Kidney epithelial cell (primary cell): Measurements from ENCODE around the gene LIPE. TPM values are rescaled to one million over a fixed set of nuclear protein-coding genes. Genes with fewer than 3 reads are reported as not detected.

Source experiments
- DNase-seq: peaks from one replicate; pipeline ENCODE4 v3.0.0-alpha.2; 2010; ENCODE audit warnings: low read depth
- H3K27me3 ChIP-seq: 2 replicates; pipeline ENCODE4 v1.6.0; 2011; ENCODE audit warnings: low read length; ENCODE audit not compliant: control insufficient read depth, insufficient read depth
- H3K36me3 ChIP-seq: 2 replicates; pipeline ENCODE4 v1.5.1; 2011; ENCODE audit warnings: low read length; ENCODE audit not compliant: control insufficient read depth, insufficient read depth
- H3K4me3 ChIP-seq: 2 replicates; pipeline ENCODE4 v1.5.1; 2011; ENCODE audit warnings: low read depth, mild to moderate bottlenecking, control low read depth, low read length
- total RNA-seq: library from RNA; depleted of rRNA; stranded (reverse); fragments of >200 nt; gene quantifications from 2 replicates; pipeline ENCODE4 v1.2.3, GENCODE V29; 2015
- TF ChIP-seq, protein P1 (sequence below): IDR thresholded peaks from 2 replicates; pipeline ENCODE4 v1.5.1; 2011; ENCODE audit warnings: mild to moderate bottlenecking, moderate library complexity, low read length, control low read depth, inconsistent platforms; ENCODE audit not compliant: insufficient read depth, poor library complexity, severe bottlenecking

The LIPE gene
- total RNA-seq, 1 donor from 2014 or later = 3.7 TPM

DNA sequence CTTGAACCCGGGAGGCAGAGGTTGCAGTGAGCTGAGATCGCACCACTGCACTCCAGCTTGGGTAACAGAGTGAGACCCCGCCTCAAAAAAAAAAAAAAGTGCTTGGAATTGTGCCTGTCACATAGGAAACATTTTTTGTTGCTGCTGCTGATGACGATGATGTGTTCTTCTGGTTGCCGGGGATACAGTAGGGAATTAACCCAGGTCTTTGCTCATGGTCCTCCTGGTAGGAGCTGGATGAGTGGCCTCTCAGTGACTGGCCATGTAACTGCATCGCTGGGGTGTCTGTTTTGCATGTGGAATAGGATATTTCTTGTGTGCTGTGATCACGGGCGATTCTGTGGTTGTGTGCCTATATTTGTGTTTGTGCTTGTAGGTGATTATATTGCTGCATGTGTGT is 32.4 kb downstream of the LIPE start:
- no peak overlapping the region for H3K4me3 ChIP-seq
- no peaks in the 10 kb centered on the region for H3K36me3 ChIP-seq
- TF ChIP-seq, protein P1, sequence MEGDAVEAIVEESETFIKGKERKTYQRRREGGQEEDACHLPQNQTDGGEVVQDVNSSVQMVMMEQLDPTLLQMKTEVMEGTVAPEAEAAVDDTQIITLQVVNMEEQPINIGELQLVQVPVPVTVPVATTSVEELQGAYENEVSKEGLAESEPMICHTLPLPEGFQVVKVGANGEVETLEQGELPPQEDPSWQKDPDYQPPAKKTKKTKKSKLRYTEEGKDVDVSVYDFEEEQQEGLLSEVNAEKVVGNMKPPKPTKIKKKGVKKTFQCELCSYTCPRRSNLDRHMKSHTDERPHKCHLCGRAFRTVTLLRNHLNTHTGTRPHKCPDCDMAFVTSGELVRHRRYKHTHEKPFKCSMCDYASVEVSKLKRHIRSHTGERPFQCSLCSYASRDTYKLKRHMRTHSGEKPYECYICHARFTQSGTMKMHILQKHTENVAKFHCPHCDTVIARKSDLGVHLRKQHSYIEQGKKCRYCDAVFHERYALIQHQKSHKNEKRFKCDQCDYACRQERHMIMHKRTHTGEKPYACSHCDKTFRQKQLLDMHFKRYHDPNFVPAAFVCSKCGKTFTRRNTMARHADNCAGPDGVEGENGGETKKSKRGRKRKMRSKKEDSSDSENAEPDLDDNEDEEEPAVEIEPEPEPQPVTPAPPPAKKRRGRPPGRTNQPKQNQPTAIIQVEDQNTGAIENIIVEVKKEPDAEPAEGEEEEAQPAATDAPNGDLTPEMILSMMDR = no peak
- DNase-seq = no peak
- H3K27me3 ChIP-seq = peaks cover 20% of the 10 kb centered on the region

DNA sequence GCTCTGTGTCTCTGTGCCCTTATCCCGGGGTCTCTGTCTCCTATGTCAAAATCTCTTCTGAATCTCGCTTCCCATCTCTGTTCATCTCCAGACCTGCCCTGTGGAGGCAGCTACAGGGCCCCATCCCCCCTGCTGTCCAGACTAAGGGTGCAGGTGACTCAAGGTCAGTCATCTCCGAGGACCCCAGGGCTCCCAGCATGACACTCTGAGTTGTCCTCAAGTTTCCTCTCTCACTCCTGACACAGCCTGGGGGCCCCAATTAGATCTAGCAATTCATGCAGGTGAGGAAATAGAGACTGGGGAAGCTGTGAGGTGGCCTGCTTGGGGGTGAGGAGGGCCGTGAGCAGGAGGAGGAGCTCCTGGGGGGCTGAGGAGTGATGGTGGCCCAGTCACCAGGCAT is 35.0 kb downstream of the LIPE start:
- Histone ChIP-seq H3K27me3 (peaks cover 25% of the 10 kb centered on the region), H3K36me3 (no peaks in the 10 kb centered on the region), H3K4me3 (no peak overlapping the region)
- DNase-seq = no peak
- TF ChIP-seq, protein P1 = no peak

DNA sequence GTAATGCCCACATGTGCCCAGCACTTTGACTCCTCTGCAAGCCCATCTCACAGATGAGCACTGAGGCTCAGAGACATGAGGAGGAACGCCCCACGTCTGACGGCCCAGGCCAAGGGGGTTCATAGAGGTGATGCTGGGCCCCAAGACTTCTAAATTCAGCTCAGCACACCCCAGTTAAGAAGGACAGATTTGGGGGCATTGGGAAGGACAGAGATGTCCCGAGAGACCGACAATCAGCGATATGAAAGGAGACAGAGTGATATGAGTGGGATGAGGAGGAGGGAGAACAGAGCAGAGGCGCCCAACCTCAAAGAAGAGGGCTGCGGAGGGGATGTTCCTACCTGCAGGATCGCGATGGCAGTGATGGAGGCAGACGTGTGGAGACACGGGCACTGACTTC is 37.3 kb downstream of the LIPE start, which contains the start of gene CNFN:
Gene CNFN, minus strand, starts transcription at position 399 of the 400 bp plus-strand sequence. CDS start 1,260 bp downstream, outside the sequence.
- TF ChIP-seq, protein P1 = no peak
- peaks cover 25% of the 10 kb centered on the region for H3K27me3 ChIP-seq
- no peak for DNase-seq
- H3K36me3 ChIP-seq = no peaks in the 10 kb centered on the region
- no peak within 1 kb of the TSS for H3K4me3 ChIP-seq

DNA sequence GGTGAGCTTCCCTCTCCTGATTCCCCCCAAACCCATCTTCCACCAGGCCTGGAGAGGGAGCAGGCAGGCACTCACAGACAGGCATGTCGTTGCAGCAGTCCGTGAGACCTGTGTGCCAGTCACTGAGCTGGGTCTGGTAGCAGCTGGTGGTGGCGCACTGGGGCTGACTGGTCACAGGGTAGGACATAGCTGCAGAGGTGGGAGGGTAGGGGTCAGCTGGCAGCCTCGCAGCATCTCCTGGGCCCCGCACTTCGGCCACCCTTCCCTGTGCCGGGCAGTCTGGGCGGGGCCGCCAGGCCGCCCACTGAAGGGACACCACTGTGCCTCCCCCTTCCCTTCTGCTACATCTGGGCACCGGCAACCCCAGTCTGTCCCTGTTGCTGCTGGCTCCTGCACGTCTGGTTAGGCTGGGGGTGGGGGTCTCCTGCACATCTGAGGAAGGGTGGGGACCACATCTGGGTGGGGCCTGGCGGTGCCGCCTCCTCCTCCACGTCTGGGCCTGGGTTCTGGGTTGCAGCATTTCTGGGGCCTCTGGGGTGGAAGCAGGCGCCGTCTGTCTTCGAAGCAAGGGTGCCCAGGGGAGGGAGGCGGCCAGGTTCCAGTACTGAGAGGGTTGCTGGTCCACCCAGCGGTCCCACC is 38.2 kb downstream of the LIPE start:
- DNase-seq = no peak
- H3K27me3 ChIP-seq = peaks cover 25% of the 10 kb centered on the region
- H3K4me3 ChIP-seq = no peak overlapping the region
- TF ChIP-seq, protein P1 = no peak
- no peaks in the 10 kb centered on the region for H3K36me3 ChIP-seq

DNA sequence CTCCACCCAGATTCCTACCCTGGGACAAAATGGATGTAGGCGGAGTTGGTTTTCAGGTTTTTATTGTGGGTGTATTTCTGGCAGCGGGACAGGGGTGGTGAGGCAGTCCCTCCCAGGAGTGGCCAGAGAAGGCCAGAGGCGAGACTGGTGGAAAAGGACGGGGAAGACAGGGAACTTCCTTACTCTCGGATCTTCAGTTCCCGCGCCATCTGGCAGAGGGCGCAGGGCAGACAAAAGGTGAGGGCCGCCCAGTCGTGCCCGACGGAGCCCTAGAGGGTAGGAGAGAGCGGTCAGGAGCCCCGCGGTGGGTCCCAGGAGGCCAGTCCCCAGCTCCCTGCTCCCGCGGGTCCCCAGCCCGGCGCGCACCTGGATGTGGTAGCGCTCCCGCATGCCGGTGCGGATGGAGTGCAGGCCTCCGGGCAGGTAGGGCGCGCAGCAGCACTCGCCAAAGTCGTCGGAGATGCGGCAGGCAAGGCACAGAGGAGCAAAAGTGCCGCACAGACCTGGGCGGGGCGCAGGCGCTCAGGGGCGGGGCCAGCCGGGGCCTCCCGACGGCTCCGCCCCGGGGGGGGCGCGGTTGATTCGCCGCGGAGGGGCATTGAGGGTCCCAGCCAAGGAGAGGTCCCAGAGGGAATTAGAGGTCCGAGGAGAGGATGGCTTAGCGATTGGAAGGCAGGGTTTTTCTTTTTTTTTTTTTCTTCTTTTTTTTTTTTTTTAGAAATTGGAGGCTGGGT is 40.0 kb downstream of the LIPE start:
- H3K36me3 ChIP-seq = no peaks in the 10 kb centered on the region
- TF ChIP-seq, protein P1 = peak; percentile 67
- peak overlapping the region; percentile 42 for H3K4me3 ChIP-seq
- DNase-seq = peak; percentile 29
- H3K27me3 ChIP-seq = peaks cover 22% of the 10 kb centered on the region
